ENCODE data around the gene DEK. TPM values are rescaled to one million over a fixed set of nuclear protein-coding genes. Genes with fewer than 3 reads are reported as not detected.

Gene DEK
- total RNA-seq, 1 donor from 2014 or later: 33.8 TPM

DNA sequence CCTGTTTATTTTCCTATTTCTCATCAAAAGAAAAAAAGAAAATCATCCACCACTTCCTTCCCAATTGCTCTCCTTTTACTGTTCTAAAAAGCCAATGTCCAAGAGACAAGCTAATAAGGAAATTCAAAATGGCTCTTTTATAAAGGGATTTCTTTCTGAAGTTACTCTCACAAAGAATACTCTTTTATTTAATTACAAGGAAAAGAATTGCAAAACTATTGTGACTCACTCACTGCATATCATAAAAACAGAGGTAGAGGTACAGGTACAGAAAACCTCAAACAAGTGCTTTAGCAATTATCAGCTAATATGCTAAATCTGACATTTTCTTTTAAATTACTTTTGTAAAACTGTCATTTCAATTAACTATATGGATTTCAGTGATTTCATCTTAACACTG, 18.1 kb downstream of the DEK start:
- TF ChIP-seq, protein P1, sequence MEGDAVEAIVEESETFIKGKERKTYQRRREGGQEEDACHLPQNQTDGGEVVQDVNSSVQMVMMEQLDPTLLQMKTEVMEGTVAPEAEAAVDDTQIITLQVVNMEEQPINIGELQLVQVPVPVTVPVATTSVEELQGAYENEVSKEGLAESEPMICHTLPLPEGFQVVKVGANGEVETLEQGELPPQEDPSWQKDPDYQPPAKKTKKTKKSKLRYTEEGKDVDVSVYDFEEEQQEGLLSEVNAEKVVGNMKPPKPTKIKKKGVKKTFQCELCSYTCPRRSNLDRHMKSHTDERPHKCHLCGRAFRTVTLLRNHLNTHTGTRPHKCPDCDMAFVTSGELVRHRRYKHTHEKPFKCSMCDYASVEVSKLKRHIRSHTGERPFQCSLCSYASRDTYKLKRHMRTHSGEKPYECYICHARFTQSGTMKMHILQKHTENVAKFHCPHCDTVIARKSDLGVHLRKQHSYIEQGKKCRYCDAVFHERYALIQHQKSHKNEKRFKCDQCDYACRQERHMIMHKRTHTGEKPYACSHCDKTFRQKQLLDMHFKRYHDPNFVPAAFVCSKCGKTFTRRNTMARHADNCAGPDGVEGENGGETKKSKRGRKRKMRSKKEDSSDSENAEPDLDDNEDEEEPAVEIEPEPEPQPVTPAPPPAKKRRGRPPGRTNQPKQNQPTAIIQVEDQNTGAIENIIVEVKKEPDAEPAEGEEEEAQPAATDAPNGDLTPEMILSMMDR (IDR thresholded peaks at IDR 0.05; ENCODE audit: partially characterized antibody, unreplicated experiment): no peak
- no peak overlapping the region for H3K4me3 Mint-ChIP-seq (ENCODE audit: unreplicated experiment)
- no peak for DNase-seq
- no peaks in the 10 kb centered on the region for H3K4me1 Mint-ChIP-seq (ENCODE audit: low read depth, unreplicated experiment)
- no peaks in the 10 kb centered on the region for H3K36me3 Mint-ChIP-seq (ENCODE audit: unreplicated experiment)
- no peak overlapping the region for H3K27ac Mint-ChIP-seq (ENCODE audit: unreplicated experiment)
- peaks cover 1% of the 10 kb centered on the region for H3K27me3 Mint-ChIP-seq (ENCODE audit: unreplicated experiment)
- H3K9me3 Mint-ChIP-seq (ENCODE audit: unreplicated experiment): no peaks in the 10 kb centered on the region

DNA sequence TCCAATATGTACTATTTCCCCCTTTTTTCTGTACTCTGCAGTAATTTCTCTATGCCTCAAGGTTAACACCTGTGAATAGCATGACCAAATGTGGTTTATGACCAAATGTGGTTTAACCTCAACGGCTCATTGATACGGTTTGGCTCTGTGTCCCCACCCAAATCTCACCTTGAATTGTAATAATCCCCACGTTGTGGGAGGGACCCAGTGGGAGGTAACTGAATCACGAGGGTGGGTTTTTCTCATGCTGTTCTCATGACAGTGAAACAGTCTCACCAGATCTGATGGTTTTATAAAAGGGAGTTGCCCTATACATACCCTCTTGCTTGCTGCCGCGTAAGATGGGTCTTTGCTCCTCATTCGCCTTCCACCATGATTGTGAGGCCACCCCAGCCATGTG, 18.7 kb downstream of the DEK start:
- peaks cover 1% of the 10 kb centered on the region for H3K27me3 Mint-ChIP-seq (ENCODE audit: unreplicated experiment)
- no peak for DNase-seq
- TF ChIP-seq, protein P1 (IDR thresholded peaks at IDR 0.05; ENCODE audit: partially characterized antibody, unreplicated experiment): no peak
- H3K4me1 Mint-ChIP-seq (ENCODE audit: low read depth, unreplicated experiment): no peaks in the 10 kb centered on the region
- no peak overlapping the region for H3K4me3 Mint-ChIP-seq (ENCODE audit: unreplicated experiment)
- H3K9me3 Mint-ChIP-seq (ENCODE audit: unreplicated experiment): no peaks in the 10 kb centered on the region
- H3K36me3 Mint-ChIP-seq (ENCODE audit: unreplicated experiment): no peaks in the 10 kb centered on the region
- no peak overlapping the region for H3K27ac Mint-ChIP-seq (ENCODE audit: unreplicated experiment)

DNA sequence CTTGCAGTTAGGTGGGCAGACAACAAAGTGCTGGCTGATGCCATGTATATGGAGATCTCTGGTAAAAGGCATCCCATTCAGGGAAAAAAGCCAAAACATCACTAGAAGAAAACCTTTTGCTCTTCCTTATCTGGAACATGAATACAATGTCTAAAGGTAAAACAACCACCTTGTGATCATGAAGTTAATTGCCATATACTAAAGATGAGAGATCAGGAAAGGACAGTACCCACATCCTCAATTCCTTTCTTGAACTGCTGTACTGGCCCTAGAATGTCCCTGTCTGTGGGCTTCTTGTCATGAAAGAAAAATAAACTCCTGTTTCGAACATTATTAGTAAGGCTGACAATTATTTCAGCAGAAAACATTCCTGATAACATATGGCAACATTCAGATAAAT, 19.3 kb downstream of the DEK start:
- peaks cover 1% of the 10 kb centered on the region for H3K27me3 Mint-ChIP-seq (ENCODE audit: unreplicated experiment)
- no peak overlapping the region for H3K4me3 Mint-ChIP-seq (ENCODE audit: unreplicated experiment)
- no peaks in the 10 kb centered on the region for H3K36me3 Mint-ChIP-seq (ENCODE audit: unreplicated experiment)
- no peaks in the 10 kb centered on the region for H3K4me1 Mint-ChIP-seq (ENCODE audit: low read depth, unreplicated experiment)
- no peak overlapping the region for H3K27ac Mint-ChIP-seq (ENCODE audit: unreplicated experiment)
- TF ChIP-seq, protein P1 (IDR thresholded peaks at IDR 0.05; ENCODE audit: partially characterized antibody, unreplicated experiment): no peak
- H3K9me3 Mint-ChIP-seq (ENCODE audit: unreplicated experiment): no peaks in the 10 kb centered on the region
- DNase-seq: no peak

DNA sequence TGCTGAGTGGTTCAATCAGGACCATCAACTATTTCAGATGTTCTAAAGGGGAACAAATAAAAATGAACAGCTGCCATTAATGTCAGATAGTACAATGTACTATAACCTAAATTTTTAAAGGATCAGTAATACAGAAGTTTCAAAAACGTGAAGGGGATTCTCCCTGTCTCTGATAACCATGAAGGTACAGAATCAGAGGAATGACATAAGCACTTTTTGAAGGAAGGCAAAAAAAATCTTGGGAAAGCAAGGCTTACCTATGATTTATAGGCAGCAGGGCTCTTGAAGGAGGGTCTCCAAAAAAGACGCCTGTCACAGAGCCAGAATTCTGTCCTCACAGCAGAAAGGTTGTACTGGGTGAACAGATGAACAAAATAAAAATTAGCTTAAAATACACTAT, 20.1 kb downstream of the DEK start:
- Mint-ChIP-seq H3K4me1 (ENCODE audit: low read depth, unreplicated experiment) (no peaks in the 10 kb centered on the region), H3K9me3 (ENCODE audit: unreplicated experiment) (no peaks in the 10 kb centered on the region), H3K36me3 (ENCODE audit: unreplicated experiment) (no peaks in the 10 kb centered on the region), H3K27ac (ENCODE audit: unreplicated experiment) (no peak overlapping the region), H3K4me3 (ENCODE audit: unreplicated experiment) (no peak overlapping the region), H3K27me3 (ENCODE audit: unreplicated experiment) (peaks cover 1% of the 10 kb centered on the region)
- no peak for DNase-seq
- TF ChIP-seq, protein P1 (IDR thresholded peaks at IDR 0.05; ENCODE audit: partially characterized antibody, unreplicated experiment): no peak

DNA sequence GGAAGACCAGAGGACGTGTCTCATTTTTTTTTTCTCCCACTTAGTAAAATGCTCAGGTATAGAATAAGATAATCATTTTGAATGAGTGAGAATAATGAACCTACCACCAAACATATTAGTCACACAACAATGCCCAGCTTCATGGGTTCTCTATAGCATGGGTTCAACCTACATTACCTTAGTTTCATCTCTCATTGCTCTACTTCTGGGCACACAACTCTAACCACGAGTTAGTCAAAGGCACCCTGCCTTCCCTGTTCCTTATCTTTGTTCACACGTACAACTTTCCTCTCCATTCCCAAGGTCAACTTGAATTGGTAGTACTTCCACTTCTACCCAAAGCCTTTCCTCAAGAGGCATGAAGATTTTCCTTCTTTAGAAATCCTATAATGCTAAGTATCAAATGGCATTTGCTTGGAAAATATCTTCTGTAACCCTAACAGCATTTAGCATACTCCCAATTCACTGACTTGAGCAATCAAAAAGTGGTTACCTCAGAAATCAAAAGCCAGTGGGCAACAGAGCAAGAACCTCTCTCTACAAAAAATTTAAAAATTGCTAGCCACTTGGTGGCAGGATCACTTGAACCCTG, 20.9 kb downstream of the DEK start:
- Mint-ChIP-seq H3K4me3 (ENCODE audit: unreplicated experiment) (no peak overlapping the region), H3K27ac (ENCODE audit: unreplicated experiment) (no peak overlapping the region), H3K36me3 (ENCODE audit: unreplicated experiment) (no peaks in the 10 kb centered on the region)

More for the DNA sequence above, 20.9 kb downstream of the DEK start:
- H3K9me3 Mint-ChIP-seq (ENCODE audit: unreplicated experiment): no peaks in the 10 kb centered on the region
- no peak for DNase-seq
- TF ChIP-seq, protein P1 (IDR thresholded peaks at IDR 0.05; ENCODE audit: partially characterized antibody, unreplicated experiment): no peak
- no peaks in the 10 kb centered on the region for H3K4me1 Mint-ChIP-seq (ENCODE audit: low read depth, unreplicated experiment)
- H3K27me3 Mint-ChIP-seq (ENCODE audit: unreplicated experiment): peaks cover 1% of the 10 kb centered on the region
